GM23338 (cell line): Measurements from ENCODE around the gene SUGCT. TPM values are rescaled to one million over a fixed set of nuclear protein-coding genes. Genes with fewer than 3 reads are reported as not detected.

Experiments used
- ATAC-seq: fragments of 200-7000 bp; cut with Tn5 transposase; 3 replicates; pipeline ENCODE4 v1.9.1; 2020
- DNase-seq: peaks from one replicate; pipeline ENCODE4 v3.0.0-alpha.2; 2015; ENCODE audit warnings: low spot score
- H2AFZ ChIP-seq: fragments of 200-600 bp; sonication (generic); 2 replicates; pipeline ENCODE4 v1.8.0; 2016; ENCODE audit warnings: antibody characterized with exemption, mild to moderate bottlenecking, moderate library complexity
- H3F3A ChIP-seq: fragments of 200-600 bp; sonication (generic); replicated peaks from 2 replicates; pipeline ENCODE4 v1.8.0; 2017; ENCODE audit warnings: antibody characterized with exemption, mixed run types, low read depth
- H3K27ac ChIP-seq: fragments of 200-600 bp; sonication (generic); 2 replicates; pipeline ENCODE4 v1.6.1; 2016; ENCODE audit warnings: low read depth
- H3K27me3 ChIP-seq: fragments of 200-600 bp; sonication (generic); 2 replicates; pipeline ENCODE4 v1.8.0; 2016; ENCODE audit warnings: mild to moderate bottlenecking, mixed run types, moderate library complexity; ENCODE audit not compliant: insufficient read depth
- H3K36me3 ChIP-seq: fragments of 200-600 bp; sonication (generic); 2 replicates; pipeline ENCODE4 v1.8.0; 2016; ENCODE audit warnings: mild to moderate bottlenecking; ENCODE audit not compliant: insufficient read depth
- H3K4me1 ChIP-seq: fragments of 200-600 bp; sonication (generic); 2 replicates; pipeline ENCODE4 v1.8.0; 2016; ENCODE audit warnings: mild to moderate bottlenecking, moderate library complexity; ENCODE audit not compliant: insufficient read depth
- H3K4me2 ChIP-seq: fragments of 200-600 bp; sonication (generic); 2 replicates; pipeline ENCODE4 v1.7.1; 2017; ENCODE audit warnings: mixed run types
- H3K4me3 ChIP-seq: fragments of 200-600 bp; sonication (generic); 2 replicates; pipeline ENCODE4 v1.6.1; 2016; ENCODE audit warnings: mixed run types
- H3K79me2 ChIP-seq: fragments of 200-600 bp; sonication (generic); replicated peaks from 2 replicates; pipeline ENCODE4 v1.8.0; 2017; ENCODE audit warnings: mild to moderate bottlenecking; ENCODE audit not compliant: insufficient read depth
- H3K9me2 ChIP-seq: fragments of 200-600 bp; sonication (generic); 2 replicates; pipeline ENCODE4 v1.8.0; 2017; ENCODE audit not compliant: insufficient read depth
- H4K20me1 ChIP-seq: fragments of 200-600 bp; sonication (generic); replicated peaks from 2 replicates; pipeline ENCODE4 v1.8.0; 2017; ENCODE audit warnings: mild to moderate bottlenecking; ENCODE audit not compliant: insufficient read depth
- H3K27ac Mint-ChIP-seq: 2 replicates; pipeline ENCODE4 v1.8.0; 2020; ENCODE audit warnings: inconsistent platforms, mild to moderate bottlenecking, moderate library complexity, mixed read lengths
- H3K27me3 Mint-ChIP-seq: 3 replicates; pipeline ENCODE4 v1.8.0; 2022; ENCODE audit warnings: low read depth, mild to moderate bottlenecking, moderate library complexity, mixed read lengths, inconsistent platforms; ENCODE audit not compliant: insufficient read depth, poor library complexity
- H3K36me3 Mint-ChIP-seq: 3 replicates; pipeline ENCODE4 v1.8.0; 2021; ENCODE audit warnings: low read depth, mild to moderate bottlenecking, inconsistent platforms, moderate library complexity, mixed read lengths
- H3K4me1 Mint-ChIP-seq: 3 replicates; pipeline ENCODE4 v1.8.0; 2020; ENCODE audit warnings: mild to moderate bottlenecking, inconsistent platforms, mixed read lengths
- H3K4me3 Mint-ChIP-seq: 3 replicates; pipeline ENCODE4 v1.8.0; 2021; ENCODE audit warnings: moderate library complexity, mild to moderate bottlenecking, inconsistent platforms, mixed read lengths
- H3K9me3 Mint-ChIP-seq: 3 replicates; pipeline ENCODE4 v1.8.0; 2020; ENCODE audit warnings: moderate library complexity, mild to moderate bottlenecking, inconsistent platforms, mixed read lengths
- CREB1 ChIP-seq: fragments of 250-450 bp; sonication (Bioruptor Pico); IDR thresholded peaks from 2 replicates; pipeline ENCODE4 v1.5.0; 2020; ENCODE audit warnings: low read depth, mild to moderate bottlenecking, moderate library complexity
- EZH2phosphoT487 ChIP-seq: fragments of 200-600 bp; sonication (generic); IDR thresholded peaks from one replicate; pipeline ENCODE4 v1.8.1; 2018; ENCODE audit warnings: antibody characterized with exemption; ENCODE audit not compliant: unreplicated experiment
- JUNB ChIP-seq: IDR thresholded peaks from one replicate; pipeline ENCODE4 v1.6.1; 2016; ENCODE audit warnings: antibody characterized with exemption; ENCODE audit not compliant: unreplicated experiment
- NANOG ChIP-seq: IDR thresholded peaks from 2 replicates; pipeline ENCODE4 v1.6.1; 2016; ENCODE audit warnings: antibody characterized with exemption, borderline replicate concordance
- REST ChIP-seq: IDR thresholded peaks from one replicate; pipeline ENCODE4 v1.6.1; 2018; ENCODE audit warnings: antibody characterized with exemption; ENCODE audit not compliant: unreplicated experiment
- STAT1 ChIP-seq: IDR thresholded peaks from one replicate; pipeline ENCODE4 v1.6.1; 2016; ENCODE audit warnings: antibody characterized with exemption; ENCODE audit not compliant: unreplicated experiment
- ZNF114 ChIP-seq: fragments of 250-450 bp; sonication (Bioruptor Pico); IDR thresholded peaks from 2 replicates; pipeline ENCODE4 v1.5.0; 2020; ENCODE audit warnings: mild to moderate bottlenecking, moderate library complexity
- ZNF462 ChIP-seq: fragments of 250-450 bp; sonication (Bioruptor Pico); IDR thresholded peaks from 2 replicates; pipeline ENCODE4 v1.5.0; 2020; ENCODE audit warnings: mild to moderate bottlenecking, moderate library complexity
- polyA plus RNA-seq: library from polyadenylated mRNA; unstranded; fragments of >200 nt; fragmentation: Nextera tagmentation; extraction: Ambion mirVana; gene quantifications from 2 replicates; pipeline ENCODE4 v1.2.1, GENCODE V29; 2016
- total RNA-seq: library from RNA; depleted of rRNA; stranded (reverse); fragments of >200 nt; shearing (Covaris generic); gene quantifications from 2 replicates; pipeline ENCODE4 v1.2.3, GENCODE V29; 2014

Gene SUGCT
- total and polyA plus RNA-seq, 2 experiments from 2014 or later, result 4.2 to 5.6 TPM

GRCh38 chr7:40483630-40484029 lies 348.8 kb downstream of the SUGCT start:
- Mint-ChIP-seq H3K4me3 (no peak overlapping the region), H3K9me3 (no peaks in the 10 kb centered on the region), H3K36me3 (no peaks in the 10 kb centered on the region), H3K4me1 (no peaks in the 10 kb centered on the region), H3K27ac (no peak overlapping the region), H3K27me3 (peaks cover 1% of the 10 kb centered on the region)
- H3K4me3 ChIP-seq, result no peak overlapping the region
- H3K27ac ChIP-seq, result no peak overlapping the region
- no peaks in the 10 kb centered on the region for H3K4me1 ChIP-seq
- ATAC-seq (no peak), DNase-seq (no peak)
- no peaks in the 10 kb centered on the region for H4K20me1 ChIP-seq
- TF ChIP-seq JUNB (no peak), CREB1 (CRISPR knock-in tag) (no peak), EZH2phosphoT487 (no peak), ZNF114 (CRISPR knock-in tag) (no peak), ZNF462 (CRISPR knock-in tag) (no peak), NANOG (no peak), REST (no peak), STAT1 (no peak)
- H3K27me3 ChIP-seq, result no peaks in the 10 kb centered on the region
- H2AFZ ChIP-seq, result no peak overlapping the region
- H3K79me2 ChIP-seq, result no peaks in the 10 kb centered on the region
- H3K36me3 ChIP-seq, result no peaks in the 10 kb centered on the region
- no peaks in the 10 kb centered on the region for H3F3A ChIP-seq
- no peak overlapping the region for H3K4me2 ChIP-seq
- no peaks in the 10 kb centered on the region for H3K9me2 ChIP-seq
